SU-DHL-6 (cell line): Measurements from ENCODE around the gene ATP13A4.

Experiments used
- H2AFZ ChIP-seq: fragments of 200-600 bp; sonication (generic); 2 replicates; pipeline ENCODE4 v1.6.1; 2014; ENCODE audit warnings: low read depth, mild to moderate bottlenecking, moderate library complexity, mixed read lengths, antibody characterized with exemption, low read length; ENCODE audit not compliant: severe bottlenecking
- H3F3A ChIP-seq: fragments of 200-600 bp; shearing (Covaris generic); 2 replicates; pipeline ENCODE4 v1.6.0; 2016; ENCODE audit warnings: antibody characterized with exemption, mild to moderate bottlenecking; ENCODE audit not compliant: insufficient read depth
- H3K27ac ChIP-seq: fragments of 200-600 bp; sonication (generic); 2 replicates; pipeline ENCODE4 v1.5.1; 2016; ENCODE audit warnings: low read depth, mild to moderate bottlenecking, low read length, moderate library complexity, mixed read lengths
- H3K27me3 ChIP-seq: fragments of 200-600 bp; sonication (generic), shearing (Covaris generic); 2 replicates; pipeline ENCODE4 v1.6.0; 2014; ENCODE audit warnings: mild to moderate bottlenecking, low read length
- H3K36me3 ChIP-seq: fragments of 200-600 bp; sonication (generic); 2 replicates; pipeline ENCODE4 v1.6.1; 2014; ENCODE audit warnings: mild to moderate bottlenecking, low read length, mixed read lengths
- H3K4me2 ChIP-seq: fragments of 300-600, 200-600 bp; shearing (Covaris generic), sonication (generic); 2 replicates; pipeline ENCODE4 v1.6.0; 2014; ENCODE audit warnings: low read length, low read depth, mild to moderate bottlenecking; ENCODE audit not compliant: poor library complexity, severe bottlenecking
- H3K4me3 ChIP-seq: fragments of 200-600 bp; sonication (generic); 2 replicates; pipeline ENCODE4 v1.5.1; 2014; ENCODE audit warnings: antibody characterized with exemption, low read length, mild to moderate bottlenecking, mixed read lengths; ENCODE audit not compliant: insufficient read depth, poor library complexity, severe bottlenecking
- H3K79me2 ChIP-seq: fragments of 200-600 bp; sonication (generic); 2 replicates; pipeline ENCODE4 v1.6.1; 2014; ENCODE audit warnings: mild to moderate bottlenecking, low read length, moderate library complexity; ENCODE audit not compliant: insufficient read depth
- H3K9ac ChIP-seq: fragments of 200-600 bp; sonication (generic); 2 replicates; pipeline ENCODE4 v1.7.0; 2014; ENCODE audit warnings: mild to moderate bottlenecking, low read length
- H3K9me2 ChIP-seq: fragments of 200-600 bp; sonication (generic); replicated peaks from 2 replicates; pipeline ENCODE4 v1.6.1; 2014; ENCODE audit warnings: low read length; ENCODE audit not compliant: insufficient read depth
- H3K9me3 ChIP-seq: fragments of 200-600 bp; sonication (generic); 2 replicates; pipeline ENCODE4 v1.6.1; 2014; ENCODE audit warnings: low read length, mixed read lengths; ENCODE audit not compliant: insufficient read depth
- H4K20me1 ChIP-seq: fragments of 200-600 bp; sonication (generic); 2 replicates; pipeline ENCODE4 v1.6.1; 2014; ENCODE audit warnings: low read depth, mild to moderate bottlenecking, antibody characterized with exemption, low read length, moderate library complexity, mixed read lengths
- CTCF ChIP-seq: fragments of 200-600 bp; sonication (generic); IDR thresholded peaks from one replicate; pipeline ENCODE4 v1.5.1; 2017; ENCODE audit warnings: antibody characterized with exemption, mild to moderate bottlenecking, low read length, moderate library complexity; ENCODE audit not compliant: insufficient read depth, poor library complexity, severe bottlenecking
- EZH2phosphoT487 ChIP-seq: fragments of 200-600 bp; sonication (generic), shearing (Covaris generic); conservative IDR thresholded peaks from 2 replicates; pipeline ENCODE4 v1.6.1; 2018; ENCODE audit warnings: mild to moderate bottlenecking, antibody characterized with exemption, low read length, moderate library complexity, mixed read lengths

ATP13A4 gene

GRCh38 chr3:193367868-193368267 is 186.8 kb downstream of the ATP13A4 start:
- H2AFZ ChIP-seq: no peak overlapping the region
- no peaks in the 10 kb centered on the region for H3K9me3 ChIP-seq
- H3K9me2 ChIP-seq: no peaks in the 10 kb centered on the region
- H3K4me3 ChIP-seq: no peak overlapping the region
- no peak for TF ChIP-seq EZH2phosphoT487
- TF ChIP-seq CTCF: no peak
- no peaks in the 10 kb centered on the region for H3K36me3 ChIP-seq
- H4K20me1 ChIP-seq: no peaks in the 10 kb centered on the region
- H3F3A ChIP-seq: no peaks in the 10 kb centered on the region
- H3K27ac ChIP-seq: no peak overlapping the region
- H3K79me2 ChIP-seq: no peaks in the 10 kb centered on the region
- H3K27me3 ChIP-seq: no peaks in the 10 kb centered on the region
- H3K4me2 ChIP-seq: no peak overlapping the region
- H3K9ac ChIP-seq: no peak overlapping the region

GRCh38 chr3:193357291-193357690 is 197.4 kb downstream of the ATP13A4 start:
- Histone ChIP-seq H3K9me3 (no peaks in the 10 kb centered on the region), H3K4me3 (no peak overlapping the region), H3K27me3 (no peaks in the 10 kb centered on the region), H3K27ac (no peak overlapping the region), H3F3A (no peaks in the 10 kb centered on the region), H3K36me3 (no peaks in the 10 kb centered on the region), H3K9ac (no peak overlapping the region), H3K9me2 (no peaks in the 10 kb centered on the region), H3K79me2 (no peaks in the 10 kb centered on the region), H2AFZ (no peak overlapping the region), H4K20me1 (no peaks in the 10 kb centered on the region), H3K4me2 (no peak overlapping the region)
- TF ChIP-seq EZH2phosphoT487: no peak
- TF ChIP-seq CTCF: no peak

DNA sequence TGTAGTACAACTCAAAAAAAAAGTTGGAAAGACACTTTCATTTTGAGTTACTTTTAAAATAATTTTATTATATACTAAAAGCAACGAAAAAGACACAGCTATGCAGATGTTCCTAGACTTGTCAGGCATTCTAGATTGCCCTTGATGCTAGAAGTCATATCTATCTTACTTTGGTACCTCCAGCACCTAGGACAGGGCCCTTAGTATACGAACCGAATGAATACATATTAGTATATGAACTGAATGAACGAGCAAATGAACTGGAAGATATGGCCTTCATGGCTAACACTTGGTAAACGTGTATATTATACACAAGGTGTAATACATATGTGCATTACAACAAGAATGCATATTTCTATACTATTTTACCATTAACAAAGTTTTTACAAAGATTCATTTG is 200.3 kb downstream of the ATP13A4 start:
- H3K27me3 ChIP-seq: no peaks in the 10 kb centered on the region
- H3K9ac ChIP-seq: no peak overlapping the region
- no peak overlapping the region for H3K4me3 ChIP-seq
- H3K27ac ChIP-seq: no peak overlapping the region
- H3K9me3 ChIP-seq: no peaks in the 10 kb centered on the region
- H3K79me2 ChIP-seq: no peaks in the 10 kb centered on the region
- no peaks in the 10 kb centered on the region for H4K20me1 ChIP-seq
- H2AFZ ChIP-seq: no peak overlapping the region
- no peaks in the 10 kb centered on the region for H3F3A ChIP-seq
- no peak overlapping the region for H3K4me2 ChIP-seq
- no peaks in the 10 kb centered on the region for H3K9me2 ChIP-seq
- no peaks in the 10 kb centered on the region for H3K36me3 ChIP-seq
- TF ChIP-seq CTCF: no peak
- TF ChIP-seq EZH2phosphoT487: no peak
